Measurements from ENCODE around the gene ARHGAP24. TPM values are rescaled to one million over a fixed set of nuclear protein-coding genes. Genes with fewer than 3 reads are reported as not detected.

Gene ARHGAP24
- total and polyA plus RNA-seq, 2 of the 13 experiments (the other 11 are each of a cell fraction or from before 2014, with no cell fraction given) = 0.07 to 0.55 TPM

DNA sequence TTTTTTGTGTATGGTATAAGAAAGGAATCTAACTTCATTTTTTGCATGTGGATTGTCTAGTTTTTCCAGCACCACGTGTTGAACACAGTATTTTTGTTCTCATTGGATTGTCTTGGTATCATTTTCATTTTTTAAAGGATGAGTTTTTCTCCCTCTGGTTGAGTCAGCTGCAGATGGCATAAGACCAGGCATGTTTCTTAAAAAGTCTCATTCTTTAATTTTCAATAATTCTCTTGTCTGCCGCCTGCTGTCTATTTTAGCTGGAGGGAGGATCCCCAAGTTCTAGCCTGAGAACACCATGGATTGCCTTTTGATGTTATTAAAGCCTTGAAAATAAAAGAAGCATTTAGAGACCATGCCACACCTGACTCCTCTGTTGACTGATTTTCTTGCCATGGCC is 263.8 kb downstream of the ARHGAP24 start:
- Histone ChIP-seq H3K4me1 (ENCODE audit: insufficient read depth, low read length) (no peaks in the 10 kb centered on the region), H3K9me3 (ENCODE audit: low read length) (no peaks in the 10 kb centered on the region), H3K79me2 (ENCODE audit: insufficient read depth, low read length) (no peaks in the 10 kb centered on the region), H4K20me1 (ENCODE audit: insufficient read depth, low read length) (no peaks in the 10 kb centered on the region), H2AFZ (ENCODE audit: low read length) (no peak overlapping the region), H3K4me3 (replicated peaks in 1 of 3; ENCODE audit: insufficient read depth in 1 of 3, low read depth in 2 of 3, low read length in 3 of 3) (no peak overlapping the region), H3K27ac (ENCODE audit: extremely low read length, insufficient read depth, low read length) (no peak overlapping the region), H3K36me3 (replicated peaks in 1 of 2; ENCODE audit: control insufficient read depth in 1 of 2, insufficient read depth in 2 of 2, low read length in 2 of 2) (no peaks in the 10 kb centered on the region), H3K4me2 (ENCODE audit: low read depth, low read length) (no peak overlapping the region), H3K9ac (ENCODE audit: insufficient read depth, low read depth, low read length) (no peak overlapping the region), H3K27me3 (ENCODE audit: control insufficient read depth in 1 of 2, insufficient read depth in 2 of 2, low read length in 2 of 2) (no peaks in the 10 kb centered on the region)
- WGBS (ENCODE audit: low lambda C conversion rate) = 39% methylated on average over 2 of the region's 2 CpGs
- intact Hi-C loops (cut with micrococcal nuclease; ENCODE audit: unreplicated experiment) = no loop called here
- ChIA-PET CTCF (ENCODE audit: low intra/inter-chr PET ratio, low total read pairs) (no interaction called here), POLR2A (no interaction called here)
- DNase-seq (ENCODE audit: low spot score) (no peak), FAIRE-seq (no peak), ATAC-seq (no peak)
- TF ChIP-seq, protein P1, sequence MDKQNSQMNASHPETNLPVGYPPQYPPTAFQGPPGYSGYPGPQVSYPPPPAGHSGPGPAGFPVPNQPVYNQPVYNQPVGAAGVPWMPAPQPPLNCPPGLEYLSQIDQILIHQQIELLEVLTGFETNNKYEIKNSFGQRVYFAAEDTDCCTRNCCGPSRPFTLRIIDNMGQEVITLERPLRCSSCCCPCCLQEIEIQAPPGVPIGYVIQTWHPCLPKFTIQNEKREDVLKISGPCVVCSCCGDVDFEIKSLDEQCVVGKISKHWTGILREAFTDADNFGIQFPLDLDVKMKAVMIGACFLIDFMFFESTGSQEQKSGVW (CRISPR knock-in tag; IDR thresholded peaks at IDR 0.05; ENCODE audit: borderline replicate concordance) = no peak
- TF ChIP-seq ZNF746 (CRISPR knock-in tag; IDR thresholded peaks at IDR 0.05) = no peak
- no TSS peak for BruUV-seq (replicated peaks)
- in situ Hi-C loops (cut with HindIII; ENCODE audit: extremely low pct_ligation_motif_present, low pct_unique_long_range_greater_than_20kb) = loop anchor here (25.0 kb wide), 1 partner anchor 601 kb away; no protein-coding TSS in a partner anchor

DNA sequence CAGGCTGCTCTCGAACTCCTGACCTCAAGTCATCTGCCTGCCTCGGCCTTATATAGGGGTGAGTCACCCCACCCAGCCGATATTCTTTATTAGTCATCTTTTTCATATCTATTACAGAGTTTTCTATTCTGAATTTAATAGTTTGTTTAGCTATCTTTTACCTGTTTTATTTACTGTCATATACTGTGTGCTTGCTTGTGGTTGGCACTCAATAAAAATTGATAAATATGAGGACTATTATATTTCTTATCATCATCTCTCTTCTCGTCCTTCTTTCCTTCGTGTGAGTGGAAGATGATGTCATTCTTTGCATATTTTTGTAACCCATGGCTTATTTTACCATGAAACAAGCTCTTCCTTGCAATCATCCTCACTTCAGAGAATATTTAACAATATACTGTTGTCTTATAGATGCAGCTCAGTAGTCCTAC is 265.5 kb downstream of the ARHGAP24 start:
- no peak overlapping the region for H3K4me2 ChIP-seq (ENCODE audit: low read depth, low read length)
- no peak overlapping the region for H3K4me3 ChIP-seq (replicated peaks in 1 of 3; ENCODE audit: insufficient read depth in 1 of 3, low read depth in 2 of 3, low read length in 3 of 3)
- no peaks in the 10 kb centered on the region for H3K4me1 ChIP-seq (ENCODE audit: insufficient read depth, low read length)
- FAIRE-seq (no peak), ATAC-seq (no peak), DNase-seq (ENCODE audit: low spot score) (no peak)
- H3K36me3 ChIP-seq (replicated peaks in 1 of 2; ENCODE audit: control insufficient read depth in 1 of 2, insufficient read depth in 2 of 2, low read length in 2 of 2) = no peaks in the 10 kb centered on the region
- in situ Hi-C loops (cut with HindIII; ENCODE audit: extremely low pct_ligation_motif_present, low pct_unique_long_range_greater_than_20kb) = loop anchor here (25.0 kb wide), 1 partner anchor 603 kb away; no protein-coding TSS in a partner anchor
- no peak overlapping the region for H3K9ac ChIP-seq (ENCODE audit: insufficient read depth, low read depth, low read length)
- no peak overlapping the region for H3K27ac ChIP-seq (ENCODE audit: extremely low read length, insufficient read depth, low read length)
- intact Hi-C loops (cut with micrococcal nuclease; ENCODE audit: unreplicated experiment) = loop anchor here (5.0 kb wide), 1 partner anchor 1123 kb away; no protein-coding TSS in a partner anchor
- no peaks in the 10 kb centered on the region for H3K9me3 ChIP-seq (ENCODE audit: low read length)
- no peaks in the 10 kb centered on the region for H3K27me3 ChIP-seq (ENCODE audit: control insufficient read depth in 1 of 2, insufficient read depth in 2 of 2, low read length in 2 of 2)
- H4K20me1 ChIP-seq (ENCODE audit: insufficient read depth, low read length) = no peaks in the 10 kb centered on the region
- no peaks in the 10 kb centered on the region for H3K79me2 ChIP-seq (ENCODE audit: insufficient read depth, low read length)
- H2AFZ ChIP-seq (ENCODE audit: low read length) = no peak overlapping the region
- 2% methylated on average over 5 of the region's 5 CpGs for WGBS (ENCODE audit: low lambda C conversion rate)
- BruUV-seq (replicated peaks) = no TSS peak
- ChIA-PET POLR2A (no interaction called here), CTCF (ENCODE audit: low intra/inter-chr PET ratio, low total read pairs) (no interaction called here)
- TF ChIP-seq ATF7 (IDR thresholded peaks at IDR 0.05) = peak; percentile 81
- TF ChIP-seq ATF7 (CRISPR knock-in tag; IDR thresholded peaks at IDR 0.05) = no peak
- no peak for TF ChIP-seq ZC3H4 (CRISPR knock-in tag; IDR thresholded peaks at IDR 0.05; ENCODE audit: borderline replicate concordance)

All from HepG2 (cell line).